Endometrial microvascular endothelial cells (primary cell): ENCODE data around the gene FMN2. TPM values are rescaled to one million over a fixed set of nuclear protein-coding genes. Genes with fewer than 3 reads are reported as not detected.
"Not testable (repeated sequence)": the region's sequence is repeated elsewhere in the genome, so short reads cannot be mapped to it uniquely, and the experiment has no call there.

Source experiments
- in situ Hi-C: cut with HindIII; loops from 2 replicates; pipeline ENCODE4 v1.10.0; 2017; ENCODE audit warnings: low sequenced_read_pairs, low pct_unique_long_range_greater_than_20kb; ENCODE audit errors: inconsistent ontology term
- total RNA-seq: library from RNA; depleted of rRNA; stranded (reverse); fragments of >200 nt; gene quantifications from one replicate; pipeline ENCODE4 v1.2.3, GENCODE V29; 2015; ENCODE audit errors: inconsistent ontology term

The FMN2 gene
- total RNA-seq, 1 donor from 2014 or later: 0.93 TPM

DNA sequence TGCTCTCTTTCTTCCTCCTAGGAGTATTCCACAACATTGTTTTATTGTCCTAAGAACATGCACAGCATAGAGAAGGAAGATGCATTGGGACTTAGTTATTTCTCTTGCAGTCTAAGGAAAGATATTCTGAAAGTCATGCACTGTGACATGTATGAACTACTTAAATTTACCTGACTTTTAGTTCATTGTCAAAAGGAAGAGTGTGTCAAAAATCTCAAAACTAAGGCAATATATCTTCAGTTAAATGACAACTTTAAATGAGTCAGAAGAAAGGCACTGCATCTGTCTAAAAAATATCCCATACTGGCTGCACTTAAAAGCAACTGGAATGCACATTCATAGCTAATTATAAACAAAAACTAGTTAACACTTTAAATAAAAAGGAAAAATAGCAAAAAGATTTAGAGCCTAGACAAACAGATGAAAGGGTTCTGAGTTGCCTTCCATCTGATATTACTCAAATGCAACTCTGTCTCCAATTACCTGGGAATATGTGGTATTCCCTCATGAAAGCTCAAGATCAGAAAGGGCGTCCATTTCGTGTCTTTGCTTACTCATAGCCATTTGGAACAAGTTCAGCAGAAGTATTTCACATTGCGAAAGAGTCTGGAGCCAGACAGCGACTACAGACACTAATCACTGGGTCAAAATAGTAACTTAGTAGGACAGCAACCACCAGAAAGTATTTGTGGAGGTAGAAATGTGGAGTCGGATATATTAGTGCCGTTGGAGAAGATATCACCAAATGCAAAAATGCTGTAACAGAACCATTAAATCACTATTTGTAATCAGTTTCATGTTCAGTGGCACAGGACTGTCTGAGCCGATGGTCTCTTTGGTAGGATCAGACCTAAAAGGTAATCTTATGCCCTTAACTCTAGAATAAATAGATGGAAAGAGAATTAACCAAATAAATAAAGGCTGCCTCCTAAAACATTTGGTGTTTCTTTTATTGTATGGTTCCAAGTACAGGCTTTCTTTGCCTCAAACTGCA is 294.6 kb downstream of the FMN2 start:
- in situ Hi-C loops: no loop called here

DNA sequence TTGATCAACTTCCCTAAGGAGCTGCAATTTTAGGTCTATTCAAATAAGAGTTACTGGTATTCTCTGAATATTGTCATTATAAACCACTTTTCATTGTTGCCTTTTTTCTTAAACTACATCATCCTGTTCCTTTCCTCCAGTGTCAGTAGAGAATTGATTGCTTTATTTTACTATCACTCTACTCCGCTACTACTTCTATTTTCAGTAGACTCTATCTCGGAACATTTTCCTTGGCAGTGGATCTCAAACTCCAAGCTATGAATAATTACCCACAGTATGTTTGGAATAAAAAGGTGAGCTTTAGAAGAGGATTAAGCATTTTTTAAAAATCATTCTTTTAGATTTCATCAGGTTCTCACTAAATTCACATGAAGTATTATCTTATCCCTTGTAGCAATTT is 295.4 kb downstream of the FMN2 start:
- in situ Hi-C loops: no loop called here

DNA sequence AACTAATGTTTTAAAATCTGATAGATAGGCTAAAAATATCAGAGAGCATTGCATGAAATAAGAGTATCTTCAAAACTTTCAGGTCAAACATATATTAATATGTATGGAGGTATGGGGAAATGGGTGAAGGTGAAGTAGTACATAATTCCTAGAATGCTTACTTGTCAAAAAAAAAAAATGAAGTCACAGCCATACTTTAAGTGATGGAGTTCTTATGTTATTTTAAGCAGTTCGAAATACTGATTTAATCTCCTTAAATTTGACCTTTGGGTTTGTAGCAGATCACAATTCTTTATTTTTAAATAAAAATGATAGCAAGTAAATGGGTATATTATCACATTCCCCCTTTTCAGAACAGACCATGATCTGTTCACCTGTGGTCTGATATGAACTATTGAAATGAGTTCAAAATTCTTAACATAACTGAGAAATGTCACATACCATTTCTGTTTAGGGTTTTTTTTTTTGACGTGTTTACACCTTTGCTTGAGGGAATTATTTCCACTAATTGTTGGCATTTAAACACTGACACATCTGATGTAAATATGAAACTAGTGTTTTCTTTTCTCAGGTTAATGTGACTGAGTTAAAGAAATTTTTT is 300.1 kb downstream of the FMN2 start:
- in situ Hi-C loops: no loop called here

DNA sequence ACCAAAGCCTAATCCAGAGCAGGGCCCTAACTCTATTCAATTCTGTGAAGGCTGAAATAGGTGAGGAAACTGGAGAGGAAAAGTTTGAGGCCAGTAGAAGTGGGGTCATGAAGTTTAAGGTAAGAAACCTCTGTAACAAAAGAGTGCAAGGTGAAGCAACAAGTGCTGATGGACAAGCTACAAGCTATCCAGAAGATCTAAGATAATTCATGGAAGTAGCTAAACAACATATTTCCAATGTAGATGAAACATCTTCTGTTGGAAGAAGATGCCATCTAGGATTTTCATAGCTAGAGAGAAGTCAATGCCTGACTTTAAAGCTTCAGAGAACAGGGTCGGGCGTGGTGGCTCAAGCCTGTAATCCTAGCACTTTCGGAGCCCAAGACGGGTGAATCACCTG is 302.7 kb downstream of the FMN2 start:
- in situ Hi-C loops: no loop called here

DNA sequence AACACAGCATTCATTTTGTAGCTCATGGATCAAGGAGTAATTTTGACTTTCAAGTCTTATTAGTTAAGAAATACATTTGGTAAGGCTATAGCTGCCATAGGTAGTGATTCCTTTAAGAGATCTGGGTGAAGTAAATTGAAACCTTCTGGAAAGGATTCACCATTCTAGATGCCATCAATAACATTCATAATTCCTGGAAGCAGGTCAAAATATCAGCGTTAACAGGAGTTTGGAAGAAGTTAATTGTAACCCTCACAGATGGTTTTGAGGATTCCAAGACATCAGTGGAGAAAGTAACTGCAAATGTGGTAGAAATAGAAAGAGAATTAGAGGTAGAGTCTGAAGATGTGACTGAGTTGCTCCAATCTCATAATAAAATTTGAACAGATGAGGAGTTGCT is 303.7 kb downstream of the FMN2 start:
- in situ Hi-C loops: no loop called here

DNA sequence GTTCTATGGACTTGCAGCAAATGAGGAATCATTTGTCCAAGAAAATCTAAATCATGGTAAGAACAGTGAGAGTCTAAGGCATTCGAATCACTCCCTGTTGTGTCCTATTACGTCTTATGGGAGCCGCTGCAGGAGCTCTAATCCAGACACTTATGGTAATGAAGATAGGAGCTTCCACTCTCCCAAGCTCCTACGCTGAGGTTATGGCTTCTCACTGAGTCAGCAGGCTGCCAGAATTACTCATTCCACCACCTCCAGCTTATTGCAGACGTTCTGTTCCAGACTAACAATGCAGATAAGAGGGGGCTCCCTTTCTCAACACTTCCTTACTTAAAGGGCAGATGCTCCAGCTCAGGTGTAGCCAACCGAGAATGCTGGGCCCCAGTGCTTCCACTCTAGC is 307.7 kb downstream of the FMN2 start:
- in situ Hi-C loops: no loop called here

DNA sequence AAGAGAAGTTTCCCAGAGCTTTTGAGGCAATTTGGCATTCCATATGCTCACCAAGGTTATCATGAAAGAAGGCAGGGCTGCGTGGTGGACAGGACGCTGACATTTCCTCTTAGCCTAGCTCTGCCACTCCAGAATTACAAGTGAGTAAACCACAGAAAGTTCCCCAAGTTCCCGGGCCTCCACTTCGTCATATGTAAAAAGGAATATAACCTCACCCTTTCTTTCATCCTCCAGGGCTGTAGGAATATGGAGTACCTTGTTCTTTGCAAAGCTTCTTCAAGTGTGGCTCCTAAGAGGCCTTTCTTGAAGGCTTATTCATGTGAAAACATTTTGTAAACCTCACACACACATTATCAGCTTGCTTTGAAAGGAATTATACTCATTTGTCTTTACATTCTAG is 310.0 kb downstream of the FMN2 start:
- in situ Hi-C loops: no loop called here

DNA sequence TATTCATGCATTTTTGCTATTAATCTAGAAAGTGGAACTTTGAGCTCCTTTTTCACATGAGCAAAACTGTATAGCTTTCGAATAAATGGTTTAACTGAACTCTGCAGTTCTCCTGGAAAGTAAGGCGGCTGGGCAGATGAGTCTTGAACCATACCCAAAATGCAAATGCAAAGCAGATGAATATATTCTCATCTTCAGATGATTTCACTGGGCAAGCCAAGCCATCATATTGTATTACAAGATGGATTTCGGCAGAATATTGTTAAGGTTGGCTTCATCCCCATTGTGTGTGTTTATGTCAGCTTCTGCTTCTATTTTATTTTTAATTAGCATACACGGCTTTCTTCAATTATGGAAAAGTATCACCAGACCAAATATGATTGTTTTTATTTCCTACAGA is 310.6 kb downstream of the FMN2 start:
- in situ Hi-C loops: no loop called here

DNA sequence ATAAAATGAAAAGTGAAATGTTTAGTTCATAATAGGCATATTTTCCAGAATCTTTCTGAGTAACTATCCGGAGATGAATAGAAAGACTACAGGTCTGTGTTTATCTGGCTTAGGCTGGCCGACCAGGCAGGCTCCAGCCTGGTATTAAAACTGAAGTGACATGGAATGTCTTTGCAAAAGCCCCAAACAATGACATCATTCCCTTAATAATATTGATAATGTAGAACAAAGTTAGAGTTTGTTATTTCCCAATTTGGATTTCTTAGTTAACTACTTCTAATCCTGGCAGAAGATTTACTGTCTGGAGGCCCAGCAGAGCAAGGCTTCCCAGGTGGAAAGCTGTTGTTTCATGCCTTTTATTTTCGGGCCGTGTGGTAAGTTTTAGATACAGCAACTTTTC is 312.6 kb downstream of the FMN2 start:
- in situ Hi-C loops: no loop called here

DNA sequence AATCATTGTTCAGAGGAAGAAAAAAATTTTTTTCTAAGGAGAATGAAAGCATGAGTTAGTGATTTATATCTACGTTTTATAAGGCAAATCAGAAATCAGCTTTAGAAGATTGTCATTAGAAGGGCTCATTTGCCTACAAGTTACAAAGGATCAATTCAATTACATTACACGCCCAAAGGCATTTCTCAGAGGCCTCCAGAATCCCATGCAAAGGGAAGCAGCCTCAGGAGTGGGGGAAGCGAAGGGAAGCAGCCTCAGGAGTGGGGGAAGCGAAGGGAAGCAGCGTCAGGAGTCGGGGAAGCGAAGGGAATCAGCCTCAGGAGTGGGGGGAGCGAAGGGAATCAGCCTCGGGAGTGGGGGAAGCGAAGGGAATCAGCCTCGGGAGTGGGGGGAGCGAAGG is 314.1 kb downstream of the FMN2 start:
- in situ Hi-C loops: no loop called here

DNA sequence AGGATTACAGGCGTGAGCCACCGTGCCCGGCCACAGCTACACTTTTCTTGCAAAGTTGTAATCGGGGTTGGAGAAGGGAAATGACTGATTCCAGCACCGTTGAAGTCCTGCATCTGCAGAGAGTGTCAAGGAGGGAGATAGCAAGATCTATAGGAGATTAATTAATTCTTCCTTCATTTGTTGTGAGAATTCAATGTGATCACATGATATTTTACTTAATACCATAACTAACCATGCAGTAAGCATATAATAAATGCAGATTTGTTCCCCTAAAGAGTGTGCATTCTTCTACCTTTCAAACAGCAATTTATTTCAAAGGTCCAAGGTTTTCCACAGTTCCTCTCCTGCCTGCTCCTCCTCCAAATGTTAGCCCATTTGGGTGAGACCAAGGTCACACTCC is 315.7 kb downstream of the FMN2 start:
- in situ Hi-C loops: no loop called here

DNA sequence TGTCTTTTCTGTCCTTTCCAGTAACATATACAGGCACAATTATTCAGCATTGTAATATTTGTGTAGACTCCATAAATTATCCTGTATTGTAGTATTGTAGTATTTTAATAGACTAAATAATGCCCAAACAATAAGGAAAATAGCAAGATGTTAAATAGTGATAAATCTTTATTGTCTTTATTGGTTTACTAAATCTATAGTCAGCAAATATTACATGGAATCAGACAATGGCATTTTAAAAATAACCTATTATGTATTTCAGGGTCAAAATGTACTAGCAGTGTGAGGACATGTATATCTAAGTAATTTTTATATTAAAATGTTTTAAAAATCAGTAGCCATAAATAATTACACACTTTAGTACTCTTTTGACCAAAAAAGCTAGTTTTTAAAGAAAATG is 317.9 kb downstream of the FMN2 start:
- in situ Hi-C loops: no loop called here

DNA sequence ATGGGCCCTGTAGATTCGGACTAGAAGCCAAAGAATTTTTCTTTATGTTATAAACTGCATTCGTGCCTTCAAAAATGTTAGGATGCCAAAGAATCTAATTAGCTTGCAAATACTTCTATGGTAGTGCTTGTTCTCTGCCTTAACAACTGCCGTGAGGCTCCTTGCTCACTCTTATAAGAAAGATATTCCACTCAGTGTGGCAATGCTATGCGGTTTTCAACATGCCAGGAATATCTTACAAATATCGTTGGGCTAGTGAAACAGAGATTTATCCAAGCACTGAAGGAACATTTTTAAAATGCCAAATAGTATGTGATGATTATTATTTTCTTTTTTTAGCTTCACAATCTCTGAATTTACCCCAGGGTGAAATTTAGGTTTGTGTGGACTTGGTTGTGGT is 322.0 kb downstream of the FMN2 start:
- in situ Hi-C loops: no loop called here

DNA sequence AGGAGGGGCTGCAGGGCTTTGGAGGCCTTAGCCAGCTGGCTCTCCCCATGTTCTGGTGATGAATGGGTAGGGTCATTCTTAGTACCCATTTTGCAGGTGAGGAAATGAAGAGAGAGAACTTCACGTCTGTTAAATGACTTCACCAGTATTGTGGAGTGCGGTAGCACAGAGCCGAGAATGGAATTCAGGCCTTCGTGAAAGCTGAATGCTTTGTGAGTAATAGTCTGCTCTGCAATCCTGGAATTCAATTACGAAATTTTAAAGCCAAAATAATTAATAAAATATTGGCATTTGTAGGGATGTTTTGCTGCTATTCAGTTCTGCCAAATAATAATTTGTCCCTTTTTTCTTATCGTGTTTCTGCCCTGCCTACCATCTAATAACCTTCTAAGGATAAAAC is 322.6 kb downstream of the FMN2 start:
- in situ Hi-C loops: no loop called here

DNA sequence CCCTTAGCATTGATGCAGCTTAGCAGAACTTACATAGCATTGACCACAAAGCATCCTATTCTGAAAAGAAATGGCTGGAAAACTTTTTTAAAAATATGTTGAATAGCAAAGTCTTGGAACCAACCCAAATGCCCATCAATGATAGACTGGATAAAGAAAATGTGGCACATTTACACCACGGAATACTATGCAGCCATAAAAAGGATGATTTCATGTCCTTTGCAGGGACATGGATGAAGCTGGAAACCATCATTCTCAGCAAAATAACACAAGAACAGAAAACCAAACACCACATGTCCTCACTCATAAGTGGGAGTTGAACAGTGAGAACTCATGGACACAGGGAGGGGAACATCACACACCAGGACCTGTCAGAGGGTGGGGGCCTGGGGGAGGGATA is 323.3 kb downstream of the FMN2 start:
- in situ Hi-C loops: not testable (repeated sequence)

DNA sequence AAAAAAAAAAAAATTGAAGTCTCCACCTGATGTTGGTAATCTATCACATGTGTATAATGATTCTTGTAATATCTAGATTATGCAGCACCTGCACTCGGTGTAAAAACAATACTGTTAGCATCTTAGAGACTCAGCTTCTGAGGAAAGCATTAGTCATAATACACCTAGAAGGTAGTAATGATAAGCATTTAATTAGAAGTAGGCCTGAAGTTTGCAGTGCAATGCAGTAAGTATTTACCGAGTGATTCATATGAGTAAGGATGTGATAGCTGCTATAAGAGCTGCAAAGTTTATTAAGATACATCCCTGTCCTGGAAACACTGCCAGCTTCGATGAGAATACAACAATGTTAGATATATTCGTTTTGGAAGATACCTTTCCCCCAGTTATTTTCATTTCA is 323.8 kb downstream of the FMN2 start:
- in situ Hi-C loops: no loop called here

DNA sequence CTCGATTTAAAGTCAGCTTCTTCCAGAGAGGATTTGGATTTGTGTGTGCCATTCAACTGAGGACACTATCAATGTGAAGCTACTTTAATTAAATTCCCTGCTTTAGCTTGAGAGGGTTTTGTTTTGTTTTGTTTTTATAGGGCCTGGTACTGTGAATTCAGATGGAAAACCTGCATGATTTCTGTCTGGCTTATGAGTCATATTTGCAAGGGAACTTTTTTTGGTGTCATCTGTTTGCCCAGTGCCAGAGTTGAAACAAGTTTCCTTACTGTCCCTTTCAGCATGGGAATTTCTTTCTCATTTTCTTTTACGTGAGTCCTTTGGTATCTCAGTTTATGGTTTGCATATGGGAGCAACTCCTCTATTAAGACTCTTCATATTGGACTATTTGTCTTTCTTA is 325.6 kb downstream of the FMN2 start:
- in situ Hi-C loops: no loop called here

DNA sequence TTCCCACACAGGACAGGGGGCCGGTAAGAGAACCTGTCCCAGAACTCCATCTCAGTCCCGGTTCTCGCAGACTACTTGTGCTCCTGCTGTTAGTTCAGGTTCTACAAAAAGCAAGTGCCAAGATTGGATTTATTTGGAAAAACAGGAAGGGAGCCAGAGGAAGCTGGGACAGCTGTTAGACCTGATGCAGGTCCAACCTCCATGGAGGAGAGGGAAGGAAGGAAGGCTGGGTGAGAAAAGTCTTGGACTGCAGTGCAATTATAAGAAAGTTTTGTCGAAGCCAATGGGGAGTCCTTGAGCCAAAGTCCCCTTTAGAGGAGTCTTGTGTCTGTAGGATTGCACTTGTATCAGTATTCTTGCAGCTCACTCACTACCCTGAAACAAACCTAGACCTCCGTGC is 329.1 kb downstream of the FMN2 start:
- in situ Hi-C loops: no loop called here

DNA sequence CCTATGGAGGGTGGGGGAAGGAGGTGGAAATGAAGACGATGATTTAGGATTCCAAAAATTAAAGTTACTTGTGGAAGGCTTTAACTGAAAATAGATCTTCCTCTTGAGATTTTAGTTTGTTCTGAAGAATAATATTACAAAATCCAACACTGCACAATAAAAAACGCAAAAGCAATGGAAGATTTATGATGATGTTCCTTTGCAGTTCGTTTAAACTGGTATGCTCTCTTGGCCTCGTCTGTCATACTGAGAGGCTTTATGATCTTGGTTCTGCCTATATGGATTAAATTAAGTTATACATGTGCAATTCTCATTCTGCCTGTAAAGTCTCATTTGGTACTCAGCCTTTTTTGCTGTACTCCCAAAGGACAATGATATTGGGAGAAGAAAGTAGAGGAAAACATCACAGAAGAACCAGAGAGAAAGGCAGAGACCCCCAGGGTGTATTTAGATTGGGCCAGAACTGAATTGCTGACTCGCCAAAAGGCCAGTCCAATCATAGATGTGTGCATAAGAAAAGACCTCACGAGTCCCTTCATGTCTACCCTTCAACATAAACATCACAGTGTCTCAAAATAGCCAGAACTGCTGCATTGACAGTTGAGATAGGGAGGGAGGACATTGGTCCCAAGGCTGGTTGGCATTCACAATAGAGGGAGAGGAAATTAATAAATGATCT is 331.7 kb downstream of the FMN2 start:
- in situ Hi-C loops: no loop called here
